Kasumi-1 (cell line): Measurements from ENCODE around the gene ANTXR1.

Experiments used
- DNase-seq, 2 experiments: peaks; one replicate each; lab custom pipeline; 2025; lab: John Stamatoyannopoulos, UW

The ANTXR1 gene

DNA sequence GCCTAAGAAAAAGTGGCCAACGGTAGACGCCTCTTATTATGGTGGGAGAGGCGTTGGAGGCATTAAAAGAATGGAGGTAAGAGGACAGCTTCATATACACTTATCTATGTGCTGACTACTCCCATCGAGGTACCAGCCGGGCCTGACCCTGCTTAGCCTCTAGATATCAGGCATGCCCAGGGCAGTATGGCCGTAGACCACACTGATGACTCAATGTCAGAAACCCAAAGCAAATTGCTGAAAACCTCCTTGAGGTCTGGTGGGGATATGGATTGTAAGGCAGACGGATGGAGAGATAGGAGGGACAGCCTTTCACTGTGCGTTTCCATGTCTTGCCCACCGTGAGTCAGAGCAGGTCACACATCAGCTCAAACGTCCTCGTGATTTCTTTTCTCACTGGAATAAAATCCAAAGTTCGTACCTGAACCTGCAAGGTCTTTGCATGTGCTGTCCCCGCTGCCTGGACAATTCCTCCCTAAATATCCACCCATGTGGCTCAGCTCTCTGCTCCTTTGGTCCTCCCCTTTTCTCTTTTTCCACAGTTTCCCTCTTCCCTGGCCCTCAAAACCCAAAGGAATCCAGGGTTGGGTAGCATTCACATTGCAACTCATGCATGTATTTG is 168.9 kb downstream of the ANTXR1 start:
- no peak for DNase-seq

DNA sequence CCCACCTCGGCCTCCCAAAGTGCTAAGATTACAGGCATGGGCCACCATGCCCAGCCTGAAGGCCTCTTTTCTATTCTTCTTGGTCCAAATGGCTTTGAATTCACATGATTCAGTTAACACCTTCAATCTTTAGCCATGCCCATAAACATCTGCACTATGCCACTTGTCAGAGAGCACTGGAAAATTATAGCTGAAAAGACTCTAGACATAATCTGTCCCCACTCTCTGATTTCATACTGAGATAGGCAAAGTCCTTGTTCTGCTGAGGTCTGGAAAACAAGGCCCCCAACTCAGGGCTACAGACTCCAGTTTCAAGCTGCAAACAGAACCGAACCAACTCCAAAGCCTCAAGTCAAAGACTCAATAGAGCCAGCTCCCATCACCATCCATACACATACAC is 170.7 kb downstream of the ANTXR1 start:
- no peak for DNase-seq

DNA sequence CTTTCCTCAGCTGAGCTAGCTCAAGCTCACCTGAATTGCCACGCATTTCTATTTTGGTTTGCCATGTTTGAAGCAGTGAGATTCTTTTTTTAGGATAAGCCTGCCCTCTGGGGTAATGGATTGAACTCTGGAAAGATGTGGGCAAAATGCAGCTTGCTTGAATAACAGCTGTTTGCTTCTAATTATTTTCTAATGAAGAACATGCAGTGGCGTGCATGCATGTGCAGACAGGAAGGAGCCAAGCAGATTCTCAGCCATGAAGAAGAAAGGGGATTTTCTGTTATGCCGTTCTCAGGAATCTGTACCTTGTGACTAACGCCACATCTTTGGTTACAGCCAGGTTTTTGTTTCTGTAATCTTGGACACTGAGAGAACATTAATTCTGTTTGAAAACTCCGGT is 171.2 kb downstream of the ANTXR1 start:
- DNase-seq: no peak

DNA sequence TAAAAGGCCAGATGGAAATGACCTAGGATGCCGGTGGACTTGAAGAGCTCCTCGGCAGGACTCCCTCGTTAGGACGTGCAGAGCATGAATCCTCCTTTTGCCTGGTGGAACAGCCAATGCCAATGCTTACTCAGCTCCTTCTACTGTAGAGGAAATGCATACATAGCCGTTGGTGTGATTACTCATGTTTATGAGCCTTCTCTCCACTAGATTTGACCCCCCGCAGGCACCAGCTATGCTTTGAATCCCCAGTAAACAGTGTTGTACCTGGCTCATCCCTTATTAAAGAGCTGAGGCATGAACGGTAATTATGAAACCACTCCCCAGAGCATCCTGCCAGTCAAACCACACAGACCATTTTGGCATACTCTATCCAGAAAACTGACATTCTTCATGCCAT is 172.8 kb downstream of the ANTXR1 start:
- DNase-seq: no peak

DNA sequence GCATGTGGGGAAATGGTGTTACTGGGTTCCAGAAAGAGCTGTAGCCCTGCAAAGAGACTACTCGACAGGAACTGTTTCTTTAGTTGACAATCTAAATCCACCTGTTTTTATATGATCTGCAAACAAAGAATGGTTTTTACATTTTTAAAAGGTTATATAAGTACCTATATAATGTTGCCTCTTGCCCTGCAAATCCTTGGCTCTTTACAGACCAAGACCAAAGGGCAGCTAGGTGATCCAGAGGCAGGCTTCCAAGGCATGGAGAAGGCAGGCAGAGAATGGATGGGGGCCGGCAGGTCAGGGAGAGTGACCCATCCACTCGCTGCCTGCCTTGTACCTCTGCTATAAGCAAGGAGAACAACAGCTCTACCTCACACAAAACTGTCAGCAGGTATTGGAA is 173.6 kb downstream of the ANTXR1 start:
- no peak for DNase-seq

DNA sequence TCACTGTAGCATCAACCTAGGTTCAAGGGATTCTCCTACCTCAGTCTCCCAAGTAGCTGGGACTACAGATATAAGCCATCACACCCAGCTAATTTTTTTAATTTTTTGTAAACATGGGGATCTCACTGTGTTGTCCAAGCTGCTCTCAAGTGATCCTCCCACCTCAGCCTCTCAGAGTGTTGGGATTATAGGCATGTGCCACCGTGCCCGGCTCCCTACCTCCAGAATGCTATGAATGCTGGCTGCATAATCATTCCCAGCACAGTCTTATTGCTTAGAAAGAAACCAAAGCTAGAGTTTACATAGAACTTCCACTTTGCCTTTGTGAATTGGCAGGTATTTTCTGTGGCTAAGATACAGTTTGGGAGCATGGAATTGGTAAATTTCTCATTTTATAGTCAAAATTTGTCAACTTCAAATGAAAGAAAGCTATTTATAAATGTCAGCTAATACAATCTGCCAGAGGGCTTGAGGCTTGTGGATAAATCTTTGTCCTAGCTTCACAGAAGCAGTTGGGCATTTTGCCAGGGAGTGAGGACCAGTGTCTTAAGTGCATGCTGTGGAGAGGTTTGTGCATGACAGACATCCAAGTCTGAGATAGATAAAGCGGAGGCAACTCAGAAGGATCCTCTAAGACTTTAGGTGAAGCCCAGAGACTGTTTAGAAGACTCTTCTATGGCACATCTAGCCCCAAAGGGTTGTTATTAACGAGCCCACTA is 175.4 kb downstream of the ANTXR1 start:
- no peak for DNase-seq

DNA sequence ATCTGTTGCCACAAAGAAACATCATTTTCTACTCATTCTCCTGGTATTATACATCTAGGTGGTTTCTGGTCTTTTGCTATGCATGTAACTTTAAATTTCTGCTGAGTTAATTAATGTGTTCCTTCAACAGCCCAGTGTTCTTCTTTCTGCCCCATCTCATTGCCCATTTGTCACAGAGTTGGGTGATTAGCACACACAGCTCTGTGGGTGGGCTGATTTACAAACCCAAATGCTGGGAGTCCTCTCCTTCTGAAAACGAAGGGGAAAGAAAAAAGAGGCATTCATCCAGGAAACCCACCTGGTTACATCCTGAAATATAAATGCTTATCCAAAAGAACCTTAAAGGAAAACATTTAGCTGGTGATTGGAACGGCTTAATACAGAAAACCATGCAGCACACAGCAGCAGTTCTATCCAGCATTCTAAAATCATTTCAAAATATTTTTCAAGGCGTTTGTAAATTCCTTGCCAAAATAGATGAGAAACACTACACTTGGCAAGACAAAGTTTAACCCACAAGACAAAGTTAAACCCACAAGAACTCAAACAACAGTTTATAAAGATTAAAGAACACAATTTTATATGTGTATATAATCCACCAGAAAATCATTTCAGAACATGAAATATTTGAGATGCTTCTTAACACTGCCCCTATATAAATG is 177.9 kb downstream of the ANTXR1 start:
- DNase-seq: no peak

DNA sequence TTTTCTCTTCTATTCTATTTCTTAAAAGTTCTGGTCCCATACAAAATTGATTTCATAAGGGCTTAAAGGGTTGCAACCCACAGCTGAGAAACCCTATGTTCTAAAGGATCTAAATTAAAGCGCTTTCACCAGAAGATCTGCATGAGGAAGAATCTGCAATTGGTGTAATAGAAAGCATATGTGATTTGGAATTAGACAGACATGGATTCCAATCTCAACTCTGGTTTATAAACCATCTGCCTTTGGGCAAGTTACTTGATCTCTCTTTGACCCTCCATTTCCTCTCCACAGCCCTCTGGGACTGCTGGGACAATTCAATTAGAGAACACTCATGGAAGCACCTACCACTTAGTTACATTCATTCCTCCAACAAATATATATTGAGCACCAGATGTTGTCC is 178.7 kb downstream of the ANTXR1 start:
- DNase-seq: no peak

DNA sequence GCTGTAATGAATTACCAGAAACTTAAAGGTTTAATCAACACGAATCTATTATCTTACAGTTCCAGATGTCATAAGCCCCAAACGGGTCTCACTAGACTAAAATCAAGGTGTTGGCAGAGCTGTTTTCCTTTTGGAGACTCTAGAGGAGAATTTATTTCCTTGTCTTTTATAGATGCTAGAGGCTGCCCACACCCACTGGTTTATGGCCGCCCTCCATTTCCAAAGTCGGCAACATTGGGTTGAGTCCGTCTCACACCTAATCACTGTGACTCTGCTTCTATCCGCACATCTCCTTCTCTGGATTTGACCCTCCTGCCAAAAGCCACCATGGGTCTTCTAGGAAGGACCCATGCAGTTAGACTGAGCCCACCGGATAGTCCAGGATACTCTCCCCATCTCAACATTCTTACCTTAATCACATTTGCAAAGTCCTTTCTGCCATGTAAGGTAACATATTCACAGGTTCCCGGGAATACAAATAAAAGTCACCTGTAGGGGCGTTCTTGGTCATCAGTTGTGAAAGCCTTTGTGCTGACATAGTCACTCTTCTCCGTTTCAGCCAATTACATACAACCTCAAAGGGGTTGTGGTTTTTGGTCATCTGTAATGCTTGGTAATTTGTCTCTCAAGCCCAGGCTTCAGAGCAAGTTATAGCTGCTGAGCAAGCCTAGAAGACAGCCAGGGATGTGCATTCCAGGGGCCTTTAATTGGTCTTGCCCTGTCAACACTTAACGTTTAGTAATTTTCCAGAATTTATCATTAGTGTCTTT is 179.4 kb downstream of the ANTXR1 start:
- DNase-seq: no peak

DNA sequence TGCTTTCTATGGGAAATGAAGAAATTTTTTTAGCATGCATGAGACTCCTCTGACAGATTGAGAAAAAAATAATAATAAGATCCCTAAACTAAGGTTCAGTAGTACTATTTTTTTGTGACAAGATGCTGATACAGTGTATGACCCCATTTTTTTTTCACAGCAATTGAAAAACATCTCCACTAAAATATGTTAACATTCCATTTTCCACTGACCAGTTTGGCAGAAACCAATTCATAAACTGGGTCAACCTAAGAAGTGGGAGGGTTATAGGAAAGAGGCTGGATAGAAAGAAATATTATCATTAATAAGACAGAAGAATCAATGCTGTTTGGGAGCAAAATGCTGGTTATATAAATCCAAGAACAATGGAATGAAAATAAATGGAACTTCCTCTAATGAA is 182.7 kb downstream of the ANTXR1 start:
- no peak for DNase-seq

DNA sequence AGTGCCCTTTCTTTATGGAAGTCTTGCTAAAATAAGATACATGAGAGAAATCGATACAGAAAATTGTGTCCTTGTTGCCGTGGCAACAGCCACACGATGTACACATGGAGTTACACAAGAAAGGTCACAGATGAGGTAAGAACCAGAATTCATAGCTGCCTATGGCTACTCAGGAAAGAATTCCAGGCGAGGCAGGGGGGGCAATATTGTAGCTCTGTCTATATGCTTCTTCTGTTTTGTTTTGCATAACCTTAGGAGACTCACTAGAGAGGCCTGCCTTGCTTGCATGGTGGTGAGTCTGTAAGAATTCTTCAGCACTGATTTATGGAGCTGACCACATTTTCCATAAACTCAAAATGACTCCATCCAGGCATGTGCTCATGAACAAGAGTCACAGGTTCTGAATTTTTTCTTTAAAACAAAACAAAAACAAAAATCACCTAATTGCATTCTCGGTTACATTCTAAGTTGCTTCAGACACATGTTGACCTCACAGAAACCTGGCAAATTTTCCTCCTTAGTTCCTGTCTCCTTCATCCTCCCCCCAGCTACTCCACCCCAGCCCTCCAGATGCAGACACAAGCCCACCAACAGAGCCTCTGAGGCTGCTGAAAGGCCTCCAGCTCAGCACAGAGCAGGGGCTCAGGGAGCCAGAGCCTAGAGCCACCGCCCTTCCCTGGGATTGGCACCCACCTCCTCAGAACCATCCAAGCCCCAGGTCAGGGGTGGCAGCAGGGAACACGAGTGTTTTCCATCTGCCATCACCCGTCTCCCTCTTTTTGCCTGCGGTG is 183.5 kb downstream of the ANTXR1 start:
- DNase-seq: no peak

DNA sequence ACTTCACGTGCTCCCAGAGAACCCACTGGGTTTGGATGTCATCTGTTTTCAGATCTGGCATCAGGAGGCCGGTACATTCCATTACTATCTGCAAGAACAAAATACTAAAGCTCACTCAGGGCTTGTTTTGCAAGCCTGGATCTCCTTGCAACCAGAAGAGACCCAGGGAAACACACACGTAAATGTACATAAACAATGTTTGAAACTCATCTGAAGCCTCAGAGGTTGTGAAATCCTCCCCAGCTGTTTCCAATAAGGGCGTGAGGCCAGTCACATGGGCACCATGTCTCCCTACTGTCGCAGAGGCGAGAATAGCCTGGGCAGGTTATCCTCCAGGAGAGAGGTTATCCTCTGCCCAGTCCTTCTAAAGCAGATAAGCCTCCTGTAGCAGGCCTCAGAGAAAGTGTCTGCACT is 187.1 kb downstream of the ANTXR1 start:
- no peak for DNase-seq

DNA sequence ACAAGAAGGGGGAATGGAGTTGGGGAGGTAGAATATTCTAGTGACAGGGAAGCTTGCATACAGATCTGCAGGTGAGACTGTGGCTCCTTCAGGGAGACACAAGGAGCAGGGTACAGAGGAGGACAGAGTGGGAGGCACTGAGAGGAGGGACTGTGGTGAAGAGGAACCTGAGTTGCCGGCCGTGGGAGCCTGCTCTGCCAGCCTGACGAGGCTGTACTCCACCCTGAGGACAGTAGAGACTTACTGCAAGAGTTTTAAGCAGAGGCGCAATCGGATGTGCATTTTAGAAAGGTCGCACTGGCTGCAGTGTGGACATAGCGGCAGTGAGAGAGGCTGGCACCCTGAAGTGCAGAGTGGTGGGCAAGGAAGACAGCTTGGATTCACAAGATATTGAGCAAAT is 188.3 kb downstream of the ANTXR1 start:
- no peak for DNase-seq

DNA sequence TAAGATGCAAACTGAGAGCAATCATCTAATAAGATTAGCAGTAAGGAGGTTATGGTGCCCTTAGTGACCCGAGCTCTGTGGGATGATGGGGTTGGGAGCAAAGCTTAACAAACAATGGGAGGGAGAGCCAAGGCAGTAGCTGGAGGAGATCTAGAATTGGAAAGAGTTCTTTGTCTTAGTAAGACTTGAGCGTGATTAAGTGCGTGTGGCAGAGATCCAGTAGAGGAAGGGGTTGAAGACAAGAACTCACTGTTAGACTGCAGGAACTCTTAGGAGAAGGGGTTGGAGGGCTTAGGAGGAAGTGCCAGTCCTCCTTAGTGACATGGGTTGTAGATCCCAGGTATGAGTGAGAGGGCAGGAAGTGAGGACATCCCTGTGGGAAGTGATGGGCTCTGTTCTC is 189.3 kb downstream of the ANTXR1 start:
- DNase-seq: no peak

DNA sequence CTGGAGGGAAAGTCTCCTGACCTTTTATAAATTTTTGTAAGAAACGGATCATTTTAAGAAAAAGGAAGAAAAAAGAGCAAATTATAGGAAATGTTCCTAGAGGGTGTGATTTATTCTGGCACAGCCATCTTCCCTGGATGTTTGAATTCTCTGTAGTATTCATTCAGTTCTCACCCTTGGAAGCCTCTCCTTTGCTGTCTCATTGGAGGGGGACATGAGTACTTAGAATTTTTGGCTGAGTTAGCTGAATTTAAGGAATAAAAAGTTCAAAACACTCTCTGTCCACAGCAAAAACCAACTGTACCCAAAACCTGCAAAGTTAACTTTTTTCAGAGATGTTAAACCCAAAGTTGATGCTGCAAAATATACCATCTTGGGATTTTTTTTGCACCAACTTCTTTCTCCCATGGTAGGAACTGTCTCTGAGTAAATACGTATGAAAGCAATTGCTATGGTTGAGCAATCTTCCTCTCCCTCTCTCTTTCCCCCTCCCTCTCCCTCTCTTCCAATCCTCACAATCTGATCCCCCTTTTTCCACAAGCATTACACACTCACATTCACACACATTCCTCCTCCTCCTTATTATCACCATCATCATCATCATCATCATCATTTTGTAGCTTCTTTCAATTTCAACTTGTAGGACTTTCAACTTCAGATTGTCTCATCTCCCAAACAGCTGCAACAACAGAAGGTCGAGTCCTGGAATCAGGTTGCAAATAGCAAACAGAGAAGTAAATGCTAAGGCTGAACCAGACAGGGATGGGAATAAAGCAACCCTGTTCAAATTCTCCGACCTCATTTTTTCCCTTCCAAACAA is 190.4 kb downstream of the ANTXR1 start:
- DNase-seq: no peak

DNA sequence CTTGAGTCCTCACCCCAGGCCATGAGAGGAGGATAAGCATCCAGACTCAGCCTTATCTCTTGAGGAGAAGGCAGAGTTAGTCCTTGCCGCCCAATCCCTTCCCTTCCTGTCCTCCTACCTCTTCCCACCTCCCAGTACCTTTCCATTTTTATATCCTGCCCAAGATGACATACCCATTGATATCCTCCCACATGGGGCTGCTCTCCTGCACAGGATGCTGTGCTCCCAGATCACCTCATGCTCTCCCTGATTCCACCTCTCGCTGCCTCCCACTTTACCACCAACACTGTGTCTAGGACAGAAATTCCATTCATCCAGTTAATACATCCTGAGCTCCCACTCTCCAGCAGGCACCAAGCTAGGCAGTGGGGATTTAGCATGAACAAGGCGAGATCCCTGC is 191.7 kb downstream of the ANTXR1 start:
- DNase-seq: no peak

DNA sequence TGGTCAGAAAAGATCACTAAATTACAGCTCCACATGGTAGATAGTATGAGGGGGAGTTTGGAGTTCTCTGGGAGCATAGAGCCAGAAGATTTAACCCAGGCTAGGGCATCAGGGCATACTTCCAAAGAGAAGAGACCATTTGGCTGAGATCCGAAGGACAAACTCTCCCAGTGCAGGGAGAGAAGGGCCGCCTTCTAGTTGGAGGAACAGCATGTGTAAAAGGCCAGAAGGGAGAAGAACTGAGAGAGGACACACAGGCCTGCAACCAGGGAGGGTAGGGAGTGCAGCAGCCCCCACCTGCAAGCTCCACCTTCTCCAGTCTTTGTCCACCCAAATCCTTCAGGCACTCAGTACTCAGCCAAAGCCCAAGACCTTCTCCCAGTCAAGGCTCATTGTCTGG is 192.1 kb downstream of the ANTXR1 start:
- DNase-seq: no peak

DNA sequence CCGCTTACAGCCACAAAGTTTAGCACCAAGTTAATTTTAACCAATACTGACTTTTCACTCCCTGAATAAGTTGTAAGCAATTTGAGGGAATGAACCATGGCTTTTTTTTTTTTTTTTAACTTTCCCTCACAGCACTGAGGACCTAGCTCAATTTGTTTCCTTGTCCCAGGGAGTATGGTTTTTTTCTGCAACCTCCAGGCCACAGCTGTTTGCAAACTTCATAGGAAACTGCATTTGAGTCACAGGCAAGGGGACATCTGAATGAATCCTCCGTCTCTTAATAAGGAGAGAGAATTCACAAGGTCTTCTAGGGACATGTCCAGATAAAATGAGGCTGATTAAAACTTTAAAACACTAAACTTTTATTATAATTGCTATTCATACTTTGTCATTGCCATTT is 192.5 kb downstream of the ANTXR1 start:
- DNase-seq: no peak

DNA sequence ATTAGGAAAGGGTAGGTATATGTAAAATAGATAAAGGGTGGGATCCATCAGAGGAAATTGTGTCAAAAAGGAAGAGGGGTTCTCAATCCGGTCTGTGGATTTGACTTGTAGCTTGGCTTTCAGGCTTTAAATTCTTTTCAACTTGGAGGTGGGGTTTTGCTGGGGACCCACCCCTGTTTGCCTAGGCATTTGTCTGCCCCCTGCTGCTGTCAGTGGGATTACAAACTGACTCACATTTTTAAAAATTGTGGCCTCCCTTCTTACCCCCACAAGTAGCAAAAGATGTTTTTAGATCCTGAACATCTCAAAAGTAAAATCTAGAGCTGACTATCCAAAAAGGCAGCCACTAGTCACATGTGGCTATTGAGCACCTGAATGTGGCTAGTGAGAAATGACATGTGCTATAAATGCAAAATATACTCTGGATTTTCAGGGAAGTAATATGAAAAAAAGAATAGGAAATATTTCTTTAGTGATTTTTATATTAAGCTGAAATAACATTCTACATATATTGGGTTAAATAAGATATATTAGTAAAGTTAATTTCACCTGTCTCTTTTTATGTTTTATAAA is 195.1 kb downstream of the ANTXR1 start:
- DNase-seq: no peak

DNA sequence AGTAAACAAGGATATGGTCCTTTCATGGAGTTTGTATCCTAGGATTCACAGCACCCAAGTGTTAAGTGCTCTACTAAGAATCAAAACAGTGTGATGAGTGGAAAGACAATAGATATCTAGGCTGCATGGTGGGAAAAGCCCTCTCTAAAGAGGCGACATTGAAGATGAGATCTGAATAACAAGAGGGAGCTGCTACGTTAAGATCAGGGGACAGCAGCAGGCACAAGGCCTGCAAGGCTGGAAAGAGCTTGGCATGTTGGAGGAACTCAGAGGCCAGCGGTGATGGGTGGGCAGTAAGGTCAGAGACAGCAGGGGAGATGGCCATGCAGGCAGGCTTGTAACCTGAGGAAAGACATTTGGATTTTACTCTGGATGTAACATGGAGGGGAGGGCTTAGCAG is 196.5 kb downstream of the ANTXR1 start:
- DNase-seq: no peak

DNA sequence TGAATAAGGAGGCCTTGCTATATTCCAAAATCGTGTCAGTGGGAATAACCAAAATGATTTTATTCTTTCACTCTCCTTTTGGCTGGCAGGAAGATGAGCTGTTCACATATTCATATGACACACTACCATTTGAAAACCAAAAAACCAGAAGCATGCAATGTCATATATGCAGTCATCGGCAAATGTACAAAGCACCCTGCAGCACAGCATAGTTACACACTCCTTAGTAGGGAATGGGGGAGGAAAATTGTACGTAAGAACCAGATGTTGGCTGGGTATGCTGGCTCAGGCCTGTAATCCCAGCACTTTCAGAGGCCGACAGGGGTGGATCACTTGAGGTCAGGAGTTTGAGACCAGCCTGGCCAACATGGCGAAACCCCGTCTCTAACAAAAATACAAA is 197.4 kb downstream of the ANTXR1 start:
- DNase-seq: no peak
